WTC11 (cell line): ENCODE measurements around the gene ISG20. TPM values are rescaled to one million over a fixed set of nuclear protein-coding genes. Genes with fewer than 3 reads are reported as not detected.

ENCODE experiments used
- ATAC-seq: fragments of 200-7000 bp; cut with Tn5 transposase; 2 replicates; pipeline ENCODE4 v1.10.0; 2021; ENCODE audit warnings: mild to moderate bottlenecking, moderate library complexity
- CTCF ChIA-PET: fragments of 300-600 bp; sonication (Branson Sonifier 250); formaldehyde crosslinking; loops from one replicate; lab custom pipeline; 2021; ENCODE audit warnings: antibody characterized with exemption; lab: Charles Lee
- POLR2A ChIA-PET: fragments of 350-600 bp; sonication (Branson Sonifier 250); formaldehyde crosslinking; loops from one replicate; lab custom pipeline; 2021; ENCODE audit warnings: antibody characterized with exemption; lab: Charles Lee
- DNase-seq: peaks from one replicate; pipeline ENCODE4 v3.0.0; 2021; ENCODE audit warnings: low spot score
- H3K27ac Mint-ChIP-seq: 2 replicates; pipeline ENCODE4 v1.8.0; 2021; ENCODE audit warnings: mixed read lengths
- H3K27me3 Mint-ChIP-seq: 2 replicates; pipeline ENCODE4 v1.8.0; 2021; ENCODE audit warnings: low read depth, mild to moderate bottlenecking, moderate library complexity, mixed read lengths
- H3K36me3 Mint-ChIP-seq: 2 replicates; pipeline ENCODE4 v1.8.0; 2021; ENCODE audit warnings: mixed read lengths
- H3K4me1 Mint-ChIP-seq: 2 replicates; pipeline ENCODE4 v1.8.0; 2022; ENCODE audit warnings: mixed read lengths
- H3K4me3 Mint-ChIP-seq: 2 replicates; pipeline ENCODE4 v1.8.0; 2021; ENCODE audit warnings: mild to moderate bottlenecking, moderate library complexity, mixed read lengths
- H3K9me3 Mint-ChIP-seq: 2 replicates; pipeline ENCODE4 v1.8.0; 2021; ENCODE audit warnings: mixed read lengths
- ATF3 ChIP-seq: sonication (generic); formaldehyde crosslinking; conservative IDR thresholded peaks from 2 replicates; pipeline ENCODE4 v1.8.1; 2022; ENCODE audit warnings: mild to moderate bottlenecking, missing genetic modification reagents
- CREB1 ChIP-seq: sonication (generic); formaldehyde crosslinking; IDR thresholded peaks from 2 replicates; pipeline ENCODE4 v1.8.0; 2023; ENCODE audit warnings: mild to moderate bottlenecking, missing genetic modification reagents
- E2F1 ChIP-seq: sonication (generic); formaldehyde crosslinking; IDR thresholded peaks from 2 replicates; pipeline ENCODE4 v1.8.0; 2022; ENCODE audit warnings: mild to moderate bottlenecking, missing genetic modification reagents
- FOXK1 ChIP-seq: sonication (generic); formaldehyde crosslinking; IDR thresholded peaks from 2 replicates; pipeline ENCODE4 v1.8.0; 2022; ENCODE audit warnings: mild to moderate bottlenecking, moderate library complexity, missing genetic modification reagents
- GRHL2 ChIP-seq: fragments of 250-450 bp; sonication (Bioruptor Pico); IDR thresholded peaks from 2 replicates; pipeline ENCODE4 v1.8.0; 2022; ENCODE audit warnings: mild to moderate bottlenecking, moderate library complexity; ENCODE audit not compliant: insufficient replicate concordance, severe bottlenecking
- NFATC4 ChIP-seq: fragments of 250-450 bp; sonication (Bioruptor Pico); IDR thresholded peaks from 2 replicates; pipeline ENCODE4 v1.9.0; 2021; ENCODE audit warnings: mild to moderate bottlenecking
- NFYB ChIP-seq: sonication (generic); formaldehyde crosslinking; conservative IDR thresholded peaks from 2 replicates; pipeline ENCODE4 v1.8.0; 2022; ENCODE audit warnings: low read depth, missing genetic modification reagents
- USF2 ChIP-seq: sonication (generic); formaldehyde crosslinking; IDR thresholded peaks from 2 replicates; pipeline ENCODE4 v1.8.1; 2023; ENCODE audit warnings: mild to moderate bottlenecking, missing genetic modification reagents, moderate library complexity
- ZNF423 ChIP-seq: fragments of 250-450 bp; sonication (Bioruptor Pico); IDR thresholded peaks from 2 replicates; pipeline ENCODE4 v2.1.2; 2022; ENCODE audit warnings: mild to moderate bottlenecking, moderate library complexity
- ZNF671 ChIP-seq: fragments of 250-450 bp; sonication (Bioruptor Pico); IDR thresholded peaks from 2 replicates; pipeline ENCODE4 v1.8.0; 2021; ENCODE audit warnings: mild to moderate bottlenecking
- total RNA-seq: library from RNA; stranded (reverse); gene quantifications from 3 replicates; pipeline ENCODE4 v1.2.3, GENCODE V29; 2021
- TF ChIP-seq, protein P1 (sequence below): sonication (generic); formaldehyde crosslinking; IDR thresholded peaks from 2 replicates; pipeline ENCODE4 v1.8.0; 2022; ENCODE audit warnings: mild to moderate bottlenecking, missing genetic modification reagents
- TF ChIP-seq, protein P2 (sequence below): sonication (generic); formaldehyde crosslinking; IDR thresholded peaks from 2 replicates; pipeline ENCODE4 v1.8.1; 2023; ENCODE audit warnings: mild to moderate bottlenecking, missing genetic modification reagents
- TF ChIP-seq, protein P3 (sequence below): sonication (generic); formaldehyde crosslinking; IDR thresholded peaks from 2 replicates; pipeline ENCODE4 v1.8.0; 2023; ENCODE audit warnings: missing genetic modification reagents, mild to moderate bottlenecking, borderline replicate concordance
- TF ChIP-seq, protein P4 (sequence below): sonication (generic); formaldehyde crosslinking; conservative IDR thresholded peaks from 2 replicates; pipeline ENCODE4 v1.8.1; 2023; ENCODE audit warnings: mild to moderate bottlenecking, low read depth, missing genetic modification reagents, moderate library complexity

Gene ISG20
- total RNA-seq, 1 experiment from 2014 or later = 5.6 TPM

- no peak for TF ChIP-seq E2F1 (CRISPR knock-in tag)
- peak; percentile 19; the same call in 1 of the 2 replicates for TF ChIP-seq USF2 (CRISPR knock-in tag)
Observed at GRCh38 chr15:88636050-88636449, 2.8 kb upstream of the ISG20 start (continued).

DNA sequence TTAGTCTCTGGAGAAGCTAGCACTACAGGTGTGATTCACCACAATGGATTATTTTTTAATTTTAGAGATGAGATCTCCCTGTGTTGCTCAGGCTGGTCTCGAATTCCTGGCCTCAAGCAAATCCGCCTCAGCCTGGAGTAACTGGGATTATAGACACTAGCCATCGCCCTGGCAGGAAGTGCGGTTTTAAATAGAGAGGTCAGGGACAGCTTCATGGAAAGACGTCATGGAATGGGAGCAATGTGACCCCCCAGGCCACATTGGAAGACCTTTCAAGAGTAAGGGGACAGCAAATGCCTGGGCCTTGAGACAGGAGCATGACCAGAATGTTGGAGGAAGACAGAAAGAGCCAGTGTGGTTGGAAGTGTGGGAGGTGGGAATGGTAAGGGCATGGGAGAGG is 2.2 kb upstream of the ISG20 start:
- Mint-ChIP-seq H3K9me3 (no peaks in the 10 kb centered on the region), H3K27ac (peak overlapping the region; percentile 84), H3K4me3 (no peak overlapping the region), H3K27me3 (no peaks in the 10 kb centered on the region; the same call in 1 of the 2 replicates), H3K4me1 (peaks cover 39% of the 10 kb centered on the region), H3K36me3 (peaks cover 19% of the 10 kb centered on the region)
- POLR2A ChIA-PET = no interaction called here
- no peak for DNase-seq
- TF ChIP-seq CREB1 (CRISPR knock-in tag) = no peak
- TF ChIP-seq, protein P1, sequence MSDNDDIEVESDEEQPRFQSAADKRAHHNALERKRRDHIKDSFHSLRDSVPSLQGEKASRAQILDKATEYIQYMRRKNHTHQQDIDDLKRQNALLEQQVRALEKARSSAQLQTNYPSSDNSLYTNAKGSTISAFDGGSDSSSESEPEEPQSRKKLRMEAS (CRISPR knock-in tag) = no peak
- no peak for TF ChIP-seq FOXK1 (CRISPR knock-in tag)
- TF ChIP-seq ZNF671 = no peak
- no peak for TF ChIP-seq NFATC4
- TF ChIP-seq, protein P2, sequence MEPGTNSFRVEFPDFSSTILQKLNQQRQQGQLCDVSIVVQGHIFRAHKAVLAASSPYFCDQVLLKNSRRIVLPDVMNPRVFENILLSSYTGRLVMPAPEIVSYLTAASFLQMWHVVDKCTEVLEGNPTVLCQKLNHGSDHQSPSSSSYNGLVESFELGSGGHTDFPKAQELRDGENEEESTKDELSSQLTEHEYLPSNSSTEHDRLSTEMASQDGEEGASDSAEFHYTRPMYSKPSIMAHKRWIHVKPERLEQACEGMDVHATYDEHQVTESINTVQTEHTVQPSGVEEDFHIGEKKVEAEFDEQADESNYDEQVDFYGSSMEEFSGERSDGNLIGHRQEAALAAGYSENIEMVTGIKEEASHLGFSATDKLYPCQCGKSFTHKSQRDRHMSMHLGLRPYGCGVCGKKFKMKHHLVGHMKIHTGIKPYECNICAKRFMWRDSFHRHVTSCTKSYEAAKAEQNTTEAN (CRISPR knock-in tag) = no peak
- no peak for TF ChIP-seq USF2 (CRISPR knock-in tag)
- TF ChIP-seq GRHL2 = no peak
- TF ChIP-seq ATF3 (CRISPR knock-in tag) = no peak
- CTCF ChIA-PET = interaction anchor here (0.8 to 1.2 kb wide), 2 partner anchors 124 to 169 kb away, joined by 3 read pairs; partner anchors contain the start of gene MRPS11
- ATAC-seq = no peak

- H3K36me3 Mint-ChIP-seq = peaks cover 11% of the 10 kb centered on the region
- POLR2A ChIA-PET = no interaction called here
- ATAC-seq = no peak
- DNase-seq = no peak
- H3K27me3 Mint-ChIP-seq = no peaks in the 10 kb centered on the region; the same call in 1 of the 2 replicates
- no peak overlapping the region; the same call in 1 of the 2 replicates for H3K4me3 Mint-ChIP-seq
- CTCF ChIA-PET = no interaction called here
- H3K9me3 Mint-ChIP-seq = no peaks in the 10 kb centered on the region
- peak overlapping the region; percentile 91 for H3K27ac Mint-ChIP-seq
- peaks cover 39% of the 10 kb centered on the region for H3K4me1 Mint-ChIP-seq
- TF ChIP-seq, protein P3, sequence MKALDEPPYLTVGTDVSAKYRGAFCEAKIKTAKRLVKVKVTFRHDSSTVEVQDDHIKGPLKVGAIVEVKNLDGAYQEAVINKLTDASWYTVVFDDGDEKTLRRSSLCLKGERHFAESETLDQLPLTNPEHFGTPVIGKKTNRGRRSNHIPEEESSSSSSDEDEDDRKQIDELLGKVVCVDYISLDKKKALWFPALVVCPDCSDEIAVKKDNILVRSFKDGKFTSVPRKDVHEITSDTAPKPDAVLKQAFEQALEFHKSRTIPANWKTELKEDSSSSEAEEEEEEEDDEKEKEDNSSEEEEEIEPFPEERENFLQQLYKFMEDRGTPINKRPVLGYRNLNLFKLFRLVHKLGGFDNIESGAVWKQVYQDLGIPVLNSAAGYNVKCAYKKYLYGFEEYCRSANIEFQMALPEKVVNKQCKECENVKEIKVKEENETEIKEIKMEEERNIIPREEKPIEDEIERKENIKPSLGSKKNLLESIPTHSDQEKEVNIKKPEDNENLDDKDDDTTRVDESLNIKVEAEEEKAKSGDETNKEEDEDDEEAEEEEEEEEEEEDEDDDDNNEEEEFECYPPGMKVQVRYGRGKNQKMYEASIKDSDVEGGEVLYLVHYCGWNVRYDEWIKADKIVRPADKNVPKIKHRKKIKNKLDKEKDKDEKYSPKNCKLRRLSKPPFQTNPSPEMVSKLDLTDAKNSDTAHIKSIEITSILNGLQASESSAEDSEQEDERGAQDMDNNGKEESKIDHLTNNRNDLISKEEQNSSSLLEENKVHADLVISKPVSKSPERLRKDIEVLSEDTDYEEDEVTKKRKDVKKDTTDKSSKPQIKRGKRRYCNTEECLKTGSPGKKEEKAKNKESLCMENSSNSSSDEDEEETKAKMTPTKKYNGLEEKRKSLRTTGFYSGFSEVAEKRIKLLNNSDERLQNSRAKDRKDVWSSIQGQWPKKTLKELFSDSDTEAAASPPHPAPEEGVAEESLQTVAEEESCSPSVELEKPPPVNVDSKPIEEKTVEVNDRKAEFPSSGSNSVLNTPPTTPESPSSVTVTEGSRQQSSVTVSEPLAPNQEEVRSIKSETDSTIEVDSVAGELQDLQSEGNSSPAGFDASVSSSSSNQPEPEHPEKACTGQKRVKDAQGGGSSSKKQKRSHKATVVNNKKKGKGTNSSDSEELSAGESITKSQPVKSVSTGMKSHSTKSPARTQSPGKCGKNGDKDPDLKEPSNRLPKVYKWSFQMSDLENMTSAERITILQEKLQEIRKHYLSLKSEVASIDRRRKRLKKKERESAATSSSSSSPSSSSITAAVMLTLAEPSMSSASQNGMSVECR (CRISPR knock-in tag) = no peak
- TF ChIP-seq, protein P2 (CRISPR knock-in tag) = no peak
- TF ChIP-seq, protein P4, sequence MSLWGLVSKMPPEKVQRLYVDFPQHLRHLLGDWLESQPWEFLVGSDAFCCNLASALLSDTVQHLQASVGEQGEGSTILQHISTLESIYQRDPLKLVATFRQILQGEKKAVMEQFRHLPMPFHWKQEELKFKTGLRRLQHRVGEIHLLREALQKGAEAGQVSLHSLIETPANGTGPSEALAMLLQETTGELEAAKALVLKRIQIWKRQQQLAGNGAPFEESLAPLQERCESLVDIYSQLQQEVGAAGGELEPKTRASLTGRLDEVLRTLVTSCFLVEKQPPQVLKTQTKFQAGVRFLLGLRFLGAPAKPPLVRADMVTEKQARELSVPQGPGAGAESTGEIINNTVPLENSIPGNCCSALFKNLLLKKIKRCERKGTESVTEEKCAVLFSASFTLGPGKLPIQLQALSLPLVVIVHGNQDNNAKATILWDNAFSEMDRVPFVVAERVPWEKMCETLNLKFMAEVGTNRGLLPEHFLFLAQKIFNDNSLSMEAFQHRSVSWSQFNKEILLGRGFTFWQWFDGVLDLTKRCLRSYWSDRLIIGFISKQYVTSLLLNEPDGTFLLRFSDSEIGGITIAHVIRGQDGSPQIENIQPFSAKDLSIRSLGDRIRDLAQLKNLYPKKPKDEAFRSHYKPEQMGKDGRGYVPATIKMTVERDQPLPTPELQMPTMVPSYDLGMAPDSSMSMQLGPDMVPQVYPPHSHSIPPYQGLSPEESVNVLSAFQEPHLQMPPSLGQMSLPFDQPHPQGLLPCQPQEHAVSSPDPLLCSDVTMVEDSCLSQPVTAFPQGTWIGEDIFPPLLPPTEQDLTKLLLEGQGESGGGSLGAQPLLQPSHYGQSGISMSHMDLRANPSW = no peak
- TF ChIP-seq ZNF423 (CRISPR knock-in tag) = no peak
- TF ChIP-seq NFYB = no peak
Observed at GRCh38 chr15:88637436-88637835, 1.4 kb upstream of the ISG20 start.
